ENCODE results near the gene THBS2. TPM values are rescaled to one million over a fixed set of nuclear protein-coding genes. Genes with fewer than 3 reads are reported as not detected.
A peak's percentile ranks its signal among the peaks of the same experiment; 100 is the strongest.

THBS2 gene
- total and polyA plus RNA-seq, 2 of the 8 experiments (the other 6 are each of a cell fraction or from before 2014, with no cell fraction given) = 11.0 to 22.5 TPM

DNA sequence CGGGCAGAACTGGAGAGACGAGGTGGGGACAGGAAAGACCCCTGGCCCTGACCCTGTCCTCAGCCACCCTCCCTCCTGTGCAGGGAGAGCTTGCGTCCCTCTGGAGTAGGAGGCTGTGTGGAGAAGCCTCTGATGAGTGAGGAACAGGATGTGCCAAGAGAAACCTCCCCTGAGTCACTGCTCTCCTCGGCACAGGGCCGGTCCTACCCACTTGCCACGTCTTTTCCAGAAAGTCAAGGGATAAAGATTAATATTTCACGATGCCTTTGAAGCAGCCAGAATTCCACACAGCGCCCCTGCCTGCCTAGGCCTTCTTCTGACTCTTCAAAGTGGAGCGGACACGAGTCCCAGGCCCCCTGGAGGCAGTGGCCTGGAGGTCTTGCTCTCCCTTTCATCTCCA is 34.9 kb upstream of the THBS2 start:
- H4K91ac ChIP-seq (replicated peaks; ENCODE audit: insufficient read length, low read length) = no peak overlapping the region
- FAIRE-seq = no peak
- no peak overlapping the region for H4K5ac ChIP-seq (ENCODE audit: insufficient read length, low read depth, low read length)
- CTCF ChIA-PET (ENCODE audit: partially characterized antibody) = interaction anchor here (1.1 kb wide), 1 partner anchor 269 kb away, joined by 3 read pairs; no protein-coding TSS in a partner anchor
- H3K79me1 ChIP-seq (ENCODE audit: low read depth, low read length) = no peaks in the 10 kb centered on the region
- H3K4me3 ChIP-seq (ENCODE audit: extremely low read depth in 1 of 4, insufficient read depth in 2 of 4, low read depth in 3 of 4, low read length in 4 of 4) = no peak overlapping the region
- 0 out of 2 replicates have a peak overlapping the region, but pooled peaks have one; percentile 18 for H4K8ac ChIP-seq (ENCODE audit: extremely low read depth, insufficient read depth, low read length)
- H3K9me3 ChIP-seq (ENCODE audit: insufficient read depth in 2 of 2, low read depth in 1 of 2, low read length in 1 of 2) = no peaks in the 10 kb centered on the region
- peaks cover 0 to 3% (median 2%) of the 10 kb centered on the region in 4 experiments; a peak in 3 of 7 replicates for H3K4me1 ChIP-seq (replicated peaks in 1 of 4; ENCODE audit: control insufficient read depth in 3 of 4, insufficient read depth in 4 of 4, low read length in 3 of 4)
- H2AFZ ChIP-seq (ENCODE audit: low read length) = no peak overlapping the region
- H3K27ac ChIP-seq (ENCODE audit: low read depth, low read length) = no peak overlapping the region
- peaks cover 6% of the 10 kb centered on the region; the same call in 1 of the 2 replicates for H3K23me2 ChIP-seq (ENCODE audit: low read depth, low read length)
- no peak overlapping the region for H3K9ac ChIP-seq (replicated peaks in 1 of 4; ENCODE audit: extremely low read depth in 1 of 4, low read depth in 3 of 4, low read length in 3 of 4)
- H2BK15ac ChIP-seq (ENCODE audit: low read length) = no peak overlapping the region
- no peak overlapping the region for H2BK20ac ChIP-seq (ENCODE audit: low read length)
- no peak overlapping the region for H3K56ac ChIP-seq (replicated peaks; ENCODE audit: insufficient read length, low read depth, low read length)
- no peak overlapping the region for H2BK120ac ChIP-seq (replicated peaks; ENCODE audit: low read depth, low read length)
- POLR2A ChIA-PET (ENCODE audit: partially characterized antibody) = no interaction called here
- H3K36me3 ChIP-seq (ENCODE audit: control insufficient read depth in 2 of 4, insufficient read depth in 4 of 4, low read length in 3 of 4) = no peaks in the 10 kb centered on the region
- WGBS, 2 experiments (ENCODE audit: extremely low coverage in 1 of 2, insufficient coverage in 1 of 2, insufficient read length in 1 of 2, insufficient replicate concordance in 2 of 2, low coverage in 1 of 2, low lambda C conversion rate in 2 of 2, missing lambda C conversion rate in 1 of 2) = 92% methylated on average over 10 of the region's 10 CpGs; no CpG with 5 or more reads in 1 of the 2 experiments
- no peak overlapping the region for H2BK12ac ChIP-seq (ENCODE audit: low read depth, low read length)
- H2AK5ac ChIP-seq (ENCODE audit: low read depth, low read length) = no peak overlapping the region
- H4K20me1 ChIP-seq (replicated peaks in 1 of 2; ENCODE audit: control insufficient read depth in 1 of 2, insufficient read depth in 2 of 2, low read length in 2 of 2) = peaks cover 0 to 1% of the 10 kb centered on the region in 2 experiments
- no peak overlapping the region for H3K4ac ChIP-seq (replicated peaks; ENCODE audit: insufficient read length, low read depth, low read length)
- no peaks in the 10 kb centered on the region for H3K27me3 ChIP-seq (replicated peaks in 1 of 4; ENCODE audit: control insufficient read depth in 3 of 4, extremely low read depth in 1 of 4, insufficient read depth in 3 of 4, low read length in 3 of 4)
- no peak overlapping the region for H2BK5ac ChIP-seq (ENCODE audit: low read depth, low read length)
- H3K14ac ChIP-seq (ENCODE audit: insufficient read length) = no peak overlapping the region
- no peak overlapping the region for H3K23ac ChIP-seq (ENCODE audit: insufficient read length)
- no peak for DNase-seq (ENCODE audit: low read depth in 1 of 2, low spot score in 2 of 2)
- no peak overlapping the region for H3K4me2 ChIP-seq (ENCODE audit: insufficient read depth in 1 of 2, low read depth in 2 of 2, low read length in 2 of 2)
- H3K79me2 ChIP-seq (ENCODE audit: control insufficient read depth in 1 of 2, insufficient read depth in 2 of 2, low read length in 2 of 2) = no peaks in the 10 kb centered on the region
- H3K18ac ChIP-seq (ENCODE audit: extremely low read depth, low read length) = no peak overlapping the region
- TF ChIP-seq RBBP5 (IDR thresholded peaks at IDR 0.05; ENCODE audit: borderline replicate concordance, low read depth, low read length) = no peak
- no peak for TF ChIP-seq GABPA (IDR thresholded peaks at IDR 0.05; ENCODE audit: borderline replicate concordance, insufficient read depth, low read length)
- TF ChIP-seq CREB1 (IDR thresholded peaks at IDR 0.05) = no peak
- TF ChIP-seq CHD1 (IDR thresholded peaks at IDR 0.05; ENCODE audit: low read depth, low read length) = no peak
- no peak for TF ChIP-seq POU5F1 (IDR thresholded peaks at IDR 0.05; ENCODE audit: low read depth, low read length)
- no peak for TF ChIP-seq TCF12 (IDR thresholded peaks at IDR 0.05; ENCODE audit: low read depth, low read length)
- TF ChIP-seq NANOG (IDR thresholded peaks at IDR 0.05; ENCODE audit: insufficient read depth, low read depth, low read length, poor library complexity, severe bottlenecking) = no peak
- TF ChIP-seq, protein P1, sequence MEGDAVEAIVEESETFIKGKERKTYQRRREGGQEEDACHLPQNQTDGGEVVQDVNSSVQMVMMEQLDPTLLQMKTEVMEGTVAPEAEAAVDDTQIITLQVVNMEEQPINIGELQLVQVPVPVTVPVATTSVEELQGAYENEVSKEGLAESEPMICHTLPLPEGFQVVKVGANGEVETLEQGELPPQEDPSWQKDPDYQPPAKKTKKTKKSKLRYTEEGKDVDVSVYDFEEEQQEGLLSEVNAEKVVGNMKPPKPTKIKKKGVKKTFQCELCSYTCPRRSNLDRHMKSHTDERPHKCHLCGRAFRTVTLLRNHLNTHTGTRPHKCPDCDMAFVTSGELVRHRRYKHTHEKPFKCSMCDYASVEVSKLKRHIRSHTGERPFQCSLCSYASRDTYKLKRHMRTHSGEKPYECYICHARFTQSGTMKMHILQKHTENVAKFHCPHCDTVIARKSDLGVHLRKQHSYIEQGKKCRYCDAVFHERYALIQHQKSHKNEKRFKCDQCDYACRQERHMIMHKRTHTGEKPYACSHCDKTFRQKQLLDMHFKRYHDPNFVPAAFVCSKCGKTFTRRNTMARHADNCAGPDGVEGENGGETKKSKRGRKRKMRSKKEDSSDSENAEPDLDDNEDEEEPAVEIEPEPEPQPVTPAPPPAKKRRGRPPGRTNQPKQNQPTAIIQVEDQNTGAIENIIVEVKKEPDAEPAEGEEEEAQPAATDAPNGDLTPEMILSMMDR (IDR thresholded peaks at IDR 0.05; ENCODE audit: control extremely low read depth in 1 of 3, insufficient read depth in 1 of 3, low read depth in 1 of 3, low read length in 3 of 3) = no peak
- no peak for TF ChIP-seq TAF1 (IDR thresholded peaks at IDR 0.05; ENCODE audit: low read depth, low read length)
- no peak for TF ChIP-seq JUN (IDR thresholded peaks at IDR 0.05; ENCODE audit: low read depth, low read length)
- no peak for TF ChIP-seq SIX5 (IDR thresholded peaks at IDR 0.05; ENCODE audit: low read depth, low read length)
- no peak for TF ChIP-seq SIRT6 (IDR thresholded peaks at IDR 0.05; ENCODE audit: low read length)
- TF ChIP-seq BCL11A (IDR thresholded peaks at IDR 0.05; ENCODE audit: low read depth in 2 of 2, low read length in 2 of 2) = no peak

All from H1 (cell line).